Measurements from ENCODE around the gene KPNA4. TPM values are rescaled to one million over a fixed set of nuclear protein-coding genes. Genes with fewer than 3 reads are reported as not detected.
"Not testable (repeated sequence)": the region's sequence is repeated elsewhere in the genome, so short reads cannot be mapped to it uniquely, and the experiment has no call there.

The KPNA4 gene
- 10 to 100 TPM; 83.8 to 89.5 (median 86.3) TPM for polyA plus RNA-seq (ENCODE audit: insufficient read length in 3 of 3)

- DNase-seq (ENCODE audit: low read depth in 3 of 3, low spot score in 2 of 3): peak; percentile 79 to 98 (median 89)
Measured at GRCh38 chr3:160565442-160566403, at the start of gene KPNA4. TSS of gene KPNA4 (minus strand) at chr3:160565571. CDS start at chr3:160565282, 289 bp downstream.

- no peak for DNase-seq (ENCODE audit: low read depth in 3 of 3, low spot score in 2 of 3)
Measured at GRCh38 chr3:160613661-160614060, 48.3 kb upstream of the KPNA4 start.

GRCh38 chr3:160612386-160613075 lies 47.2 kb upstream of the KPNA4 start:
- DNase-seq (ENCODE audit: low read depth in 3 of 3, low spot score in 2 of 3): no peak

- no peak for DNase-seq (ENCODE audit: low read depth in 3 of 3, low spot score in 2 of 3)
Measured at GRCh38 chr3:160611141-160611540, 45.8 kb upstream of the KPNA4 start.

- DNase-seq (ENCODE audit: low read depth in 3 of 3, low spot score in 2 of 3): no peak
Measured at GRCh38 chr3:160608870-160609269, 43.5 kb upstream of the KPNA4 start.

GRCh38 chr3:160607826-160608225 lies 42.5 kb upstream of the KPNA4 start:
- DNase-seq (ENCODE audit: low read depth in 3 of 3, low spot score in 2 of 3): no peak

GRCh38 chr3:160605315-160605714 lies 39.9 kb upstream of the KPNA4 start:
- no peak for DNase-seq (ENCODE audit: low read depth in 3 of 3, low spot score in 2 of 3)

- not testable (repeated sequence) for DNase-seq (ENCODE audit: low read depth in 3 of 3, low spot score in 2 of 3)
Measured at GRCh38 chr3:160603845-160604244, 38.5 kb upstream of the KPNA4 start.

GRCh38 chr3:160602259-160602658 lies 36.9 kb upstream of the KPNA4 start:
- no peak for DNase-seq (ENCODE audit: low read depth in 3 of 3, low spot score in 2 of 3)

- DNase-seq (ENCODE audit: low read depth in 3 of 3, low spot score in 2 of 3): no peak
Measured at GRCh38 chr3:160601288-160601687, 35.9 kb upstream of the KPNA4 start.

- no peak for DNase-seq (ENCODE audit: low read depth in 3 of 3, low spot score in 2 of 3)
Measured at GRCh38 chr3:160598865-160599264, 33.5 kb upstream of the KPNA4 start.

- no peak for DNase-seq (ENCODE audit: low read depth in 3 of 3, low spot score in 2 of 3)
Measured at GRCh38 chr3:160588023-160588422, 22.7 kb upstream of the KPNA4 start.

- DNase-seq (ENCODE audit: low read depth in 3 of 3, low spot score in 2 of 3): no peak
Measured at GRCh38 chr3:160587105-160587504, 21.7 kb upstream of the KPNA4 start.

GRCh38 chr3:160586679-160587078 lies 21.3 kb upstream of the KPNA4 start:
- no peak for DNase-seq (ENCODE audit: low read depth in 3 of 3, low spot score in 2 of 3)

GRCh38 chr3:160583451-160583850 lies 18.1 kb upstream of the KPNA4 start:
- no peak for DNase-seq (ENCODE audit: low read depth in 3 of 3, low spot score in 2 of 3)

GRCh38 chr3:160580938-160581337 lies 15.6 kb upstream of the KPNA4 start:
- no peak for DNase-seq (ENCODE audit: low read depth in 3 of 3, low spot score in 2 of 3)

GRCh38 chr3:160577556-160578195 lies 12.3 kb upstream of the KPNA4 start:
- DNase-seq (ENCODE audit: low read depth in 3 of 3, low spot score in 2 of 3): no peak

GRCh38 chr3:160577093-160577492 lies 11.7 kb upstream of the KPNA4 start:
- no peak for DNase-seq (ENCODE audit: low read depth in 3 of 3, low spot score in 2 of 3)

GRCh38 chr3:160576621-160577020 lies 11.2 kb upstream of the KPNA4 start:
- DNase-seq (ENCODE audit: low read depth in 3 of 3, low spot score in 2 of 3): no peak

GRCh38 chr3:160575589-160575988 lies 10.2 kb upstream of the KPNA4 start:
- no peak for DNase-seq (ENCODE audit: low read depth in 3 of 3, low spot score in 2 of 3)

GRCh38 chr3:160574636-160575035 lies 9.3 kb upstream of the KPNA4 start:
- DNase-seq (ENCODE audit: low read depth in 3 of 3, low spot score in 2 of 3): no peak

Data from right renal cortex interstitium (tissue), 3 donors.